ENCODE data around the gene HIPK4.
"Not testable (repeated sequence)": the region's sequence is repeated elsewhere in the genome, so short reads cannot be mapped to it uniquely, and the experiment has no call there.

Gene HIPK4

GRCh38 chr19:40341601-40342482, 48.1 kb downstream of the HIPK4 start:
- DNase-seq (ENCODE audit: low spot score) = no peak

GRCh38 chr19:40339018-40339728, 50.8 kb downstream of the HIPK4 start:
- no peak for DNase-seq (ENCODE audit: low spot score)

GRCh38 chr19:40337594-40337993, 52.4 kb downstream of the HIPK4 start:
- DNase-seq (ENCODE audit: low spot score) = no peak

- no peak for DNase-seq (ENCODE audit: low spot score)
Measured at GRCh38 chr19:40337107-40337506, 52.9 kb downstream of the HIPK4 start.

GRCh38 chr19:40336601-40336900, 53.4 kb downstream of the HIPK4 start:
- DNase-seq (ENCODE audit: low spot score) = no peak

- DNase-seq (ENCODE audit: low spot score) = no peak
Measured at GRCh38 chr19:40335855-40336600, 54.0 kb downstream of the HIPK4 start.

- no peak for DNase-seq (ENCODE audit: low spot score)
Measured at GRCh38 chr19:40335101-40335500, 54.9 kb downstream of the HIPK4 start.

- not testable (repeated sequence) for DNase-seq (ENCODE audit: low spot score)
Measured at GRCh38 chr19:40333083-40333482, 56.9 kb downstream of the HIPK4 start.

GRCh38 chr19:40332669-40333068, 57.3 kb downstream of the HIPK4 start:
- no peak for DNase-seq (ENCODE audit: low spot score)

- no peak for DNase-seq (ENCODE audit: low spot score)
Measured at GRCh38 chr19:40331052-40331451, 58.9 kb downstream of the HIPK4 start.
